ENCODE results near the gene GLCE. TPM values are rescaled to one million over a fixed set of nuclear protein-coding genes. Genes with fewer than 3 reads are reported as not detected.
"Not testable (repeated sequence)": the region's sequence is repeated elsewhere in the genome, so short reads cannot be mapped to it uniquely, and the experiment has no call there.

The GLCE gene
- polyA plus RNA-seq, 1 donor, result 51.8 TPM

- peak; percentile 55 for DNase-seq
Observed at GRCh38 chr15:69298697-69299441, 138.4 kb downstream of the GLCE start, which contains the start of gene PAQR5. Gene PAQR5 (plus strand): TSS chr15:69298912. CDS start chr15:69360081, 61,169 bp downstream.

DNA sequence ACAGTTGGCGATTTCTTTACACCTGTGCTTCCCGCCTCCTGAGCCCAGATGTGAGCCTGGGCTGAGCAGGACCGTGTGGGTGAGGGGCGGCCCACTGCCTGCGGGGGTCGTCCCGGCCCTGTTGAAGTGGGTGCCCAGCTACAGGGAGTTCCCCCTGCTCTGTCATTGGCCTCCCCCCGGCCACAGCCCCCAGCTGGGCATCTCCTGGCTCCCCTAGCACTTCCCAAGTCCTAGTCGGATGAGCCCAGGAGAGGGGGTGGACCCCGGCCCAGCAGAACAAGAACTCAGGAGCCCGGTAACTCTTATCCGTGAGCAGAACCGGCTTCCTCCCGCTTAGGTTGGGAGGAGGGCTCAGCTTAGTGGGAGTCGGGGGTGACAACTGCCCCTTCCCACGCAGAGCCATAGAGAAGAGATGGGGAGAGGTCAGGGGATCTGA lies 139.0 kb downstream of the GLCE start:
- no peak for DNase-seq

DNA sequence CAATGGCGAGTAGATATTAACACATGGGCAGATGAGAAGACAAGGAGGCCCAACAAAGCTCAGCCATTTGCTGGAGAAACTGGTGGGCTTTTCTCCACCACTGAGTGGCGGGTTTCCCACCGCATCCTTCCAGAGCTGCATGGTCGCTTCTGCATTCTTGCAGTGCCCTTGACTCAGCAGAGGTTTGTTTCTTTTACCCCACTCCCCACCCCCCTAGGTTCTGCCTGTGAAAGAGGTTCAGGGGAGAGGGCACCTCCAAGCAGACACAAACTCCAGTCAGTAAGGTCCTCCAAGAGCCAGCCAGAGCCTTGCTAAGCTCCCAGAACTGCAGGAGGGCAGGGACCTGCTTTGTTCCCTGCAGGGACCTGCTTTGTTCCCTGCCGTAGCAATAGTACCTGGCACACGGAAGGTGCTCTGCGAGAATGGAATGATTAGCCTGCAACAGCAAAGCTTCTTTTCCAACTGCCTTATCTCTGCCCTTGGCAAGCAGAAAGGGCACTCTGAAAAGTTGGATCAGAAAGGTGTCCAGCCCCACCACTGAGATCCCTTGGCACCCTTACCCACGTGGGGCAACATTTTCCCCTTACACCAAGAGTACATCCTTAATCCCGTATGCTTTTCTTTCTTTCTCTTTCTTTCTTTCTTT lies 139.6 kb downstream of the GLCE start:
- no peak for DNase-seq

- not testable (repeated sequence) for DNase-seq
Observed at GRCh38 chr15:69301101-69301500, 140.7 kb downstream of the GLCE start.

DNA sequence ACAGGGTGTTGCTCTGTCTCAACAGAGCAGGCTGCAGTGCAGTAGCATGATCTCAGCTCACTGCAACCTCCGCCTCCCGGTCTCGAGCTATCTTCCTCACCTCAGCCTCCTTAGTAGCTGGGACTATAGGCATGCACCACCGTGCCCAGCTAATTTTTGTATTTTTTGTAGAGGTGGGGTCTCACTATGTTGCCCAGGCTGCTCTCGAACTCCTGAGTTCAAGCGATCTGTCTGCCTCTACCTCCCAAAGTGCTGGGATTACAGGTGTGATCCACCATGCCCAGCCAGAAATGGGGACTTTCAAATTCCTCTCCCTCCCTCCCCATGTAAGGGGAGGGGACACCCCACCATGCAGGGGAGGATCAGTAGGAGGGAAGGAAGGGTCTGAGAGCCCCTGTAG lies 141.7 kb downstream of the GLCE start:
- not testable (repeated sequence) for DNase-seq

DNA sequence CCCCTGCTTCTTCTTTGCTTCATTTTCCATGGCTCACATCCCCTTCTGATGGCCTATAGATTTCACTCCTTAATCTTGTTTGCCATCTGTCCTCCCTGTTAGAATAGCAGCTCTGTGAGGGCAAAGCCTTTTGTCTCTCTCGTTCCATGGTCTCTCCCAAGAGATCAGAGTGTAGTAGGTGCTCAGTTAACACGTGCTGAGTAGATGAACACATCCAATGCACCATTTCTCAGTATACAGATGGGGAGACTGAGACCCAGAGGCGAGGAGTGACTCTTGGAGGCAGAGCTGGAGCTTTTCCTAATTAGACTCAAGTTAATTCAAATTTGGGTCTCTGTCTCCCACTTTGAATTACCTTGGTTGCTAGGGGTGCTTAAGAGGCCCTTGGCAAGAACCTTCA lies 142.5 kb downstream of the GLCE start:
- DNase-seq, result no peak

DNA sequence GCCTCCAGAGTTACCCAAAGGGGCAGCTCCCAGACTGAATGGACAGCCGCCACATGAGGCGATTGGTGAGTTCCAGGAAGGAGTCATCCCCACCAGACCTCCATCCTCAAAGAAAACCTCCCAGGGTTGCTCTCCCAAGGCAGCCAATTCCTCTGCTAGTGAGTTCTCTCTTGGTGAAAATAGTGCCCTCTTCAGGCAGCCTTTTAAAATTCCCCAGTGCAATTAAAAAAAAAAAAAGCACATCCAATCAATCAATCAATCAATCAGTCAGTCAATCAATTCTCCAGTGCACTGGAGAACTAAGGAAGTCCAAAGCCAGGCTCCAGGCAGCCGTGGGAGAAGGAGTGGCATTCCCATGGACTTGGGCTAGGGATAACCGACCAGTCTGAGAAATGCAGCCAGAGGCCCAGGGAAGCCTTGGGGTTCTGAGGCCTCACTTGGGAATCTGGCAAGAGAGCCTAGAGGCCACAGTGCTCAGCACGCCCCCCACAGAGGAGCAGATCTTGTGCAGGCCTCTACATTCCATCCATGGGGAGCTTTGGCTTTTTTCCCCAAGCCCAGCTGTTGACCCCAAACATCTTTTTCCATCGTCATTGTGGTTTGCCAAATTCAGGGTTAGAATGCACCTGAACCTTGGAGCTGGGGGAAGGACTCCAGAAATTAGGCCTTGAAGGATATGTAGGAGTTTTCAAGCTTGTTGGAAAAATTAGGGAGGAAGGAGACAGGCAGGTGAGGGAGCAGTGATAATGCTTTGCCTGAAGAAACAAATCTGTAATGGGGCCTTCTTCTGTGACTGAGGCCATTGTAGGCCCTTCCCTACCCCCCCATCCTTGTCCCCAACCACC lies 143.1 kb downstream of the GLCE start:
- DNase-seq, result no peak

GRCh38 chr15:69304182-69304545 lies 143.7 kb downstream of the GLCE start:
- DNase-seq, result no peak

DNA sequence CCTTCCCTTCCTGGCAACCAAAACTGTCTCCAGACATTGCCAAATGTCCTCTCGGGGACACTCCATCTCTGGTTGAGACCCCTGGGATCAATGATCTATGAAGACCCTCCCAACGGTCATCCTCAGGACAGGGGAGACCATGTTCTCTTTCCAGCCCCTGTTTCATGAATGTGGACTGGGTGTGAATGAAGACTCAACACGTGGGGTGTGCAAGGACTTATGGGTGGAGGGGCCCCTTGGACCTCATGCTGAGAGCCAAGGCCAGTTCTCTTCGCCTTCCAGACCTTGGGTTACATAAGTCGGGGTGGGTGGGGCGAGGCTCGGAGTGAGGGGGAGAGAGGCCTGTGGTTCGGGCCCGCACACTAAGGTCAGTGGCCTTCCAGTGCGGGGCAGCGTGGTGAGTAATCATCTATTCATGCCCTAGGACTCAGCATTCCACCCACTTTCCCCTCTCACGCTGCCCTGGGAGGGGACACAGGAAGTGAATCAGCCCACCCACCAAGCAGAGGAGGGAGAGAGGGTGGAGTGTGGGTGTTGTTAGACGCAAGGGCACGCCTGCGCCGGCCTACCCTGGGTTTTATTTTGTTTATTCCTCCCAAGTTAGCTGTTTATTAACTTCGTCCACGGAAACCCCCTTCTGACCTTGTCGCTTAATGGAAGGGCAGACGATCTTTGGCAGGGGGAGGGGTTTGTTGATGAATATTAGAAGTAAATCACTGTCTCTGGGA lies 144.9 kb downstream of the GLCE start:
- DNase-seq, result peak; percentile 38

GRCh38 chr15:69305933-69306568 lies 145.6 kb downstream of the GLCE start:
- DNase-seq, result no peak

DNA sequence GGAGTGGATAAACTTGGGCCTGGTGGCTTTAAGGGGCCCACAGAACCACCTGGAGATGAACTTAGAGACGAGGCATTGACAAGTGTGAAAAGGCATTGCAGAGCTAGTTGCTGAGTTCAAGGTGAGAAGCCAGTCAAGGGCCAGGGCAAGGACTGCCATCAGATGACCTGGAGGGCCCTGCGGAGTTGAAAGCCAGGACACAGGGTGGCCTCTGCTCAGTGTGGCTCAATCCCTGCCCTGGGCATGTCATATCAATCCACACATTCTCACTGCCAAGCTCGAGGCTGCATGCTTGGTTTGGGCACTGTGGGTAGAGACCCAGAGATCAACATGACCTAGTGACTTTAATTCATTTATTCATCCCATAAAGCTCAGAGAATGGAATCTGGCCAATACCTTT lies 147.5 kb downstream of the GLCE start:
- DNase-seq, result no peak

- DNase-seq, result no peak
Observed at GRCh38 chr15:69308949-69309348, 148.5 kb downstream of the GLCE start.

DNA sequence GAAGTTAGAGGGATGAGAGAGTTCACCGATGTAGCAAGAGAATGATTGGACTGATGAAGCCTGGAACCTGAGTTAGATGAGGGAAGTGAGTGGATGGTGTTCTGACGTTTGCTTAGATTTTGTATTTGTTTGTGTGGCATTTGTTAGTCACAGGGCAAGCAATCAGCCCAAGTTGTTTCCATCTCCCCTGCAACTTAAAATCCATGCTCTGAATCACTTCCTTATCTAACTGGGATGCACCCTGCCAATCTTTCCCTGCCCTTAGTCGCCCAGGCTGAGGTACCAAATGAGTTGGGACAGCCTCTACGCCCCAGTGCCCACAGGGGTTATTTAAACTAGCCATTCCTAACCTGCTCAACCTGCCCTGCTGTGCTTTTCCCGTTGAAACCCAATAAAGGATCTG lies 150.9 kb downstream of the GLCE start:
- no peak for DNase-seq

DNA sequence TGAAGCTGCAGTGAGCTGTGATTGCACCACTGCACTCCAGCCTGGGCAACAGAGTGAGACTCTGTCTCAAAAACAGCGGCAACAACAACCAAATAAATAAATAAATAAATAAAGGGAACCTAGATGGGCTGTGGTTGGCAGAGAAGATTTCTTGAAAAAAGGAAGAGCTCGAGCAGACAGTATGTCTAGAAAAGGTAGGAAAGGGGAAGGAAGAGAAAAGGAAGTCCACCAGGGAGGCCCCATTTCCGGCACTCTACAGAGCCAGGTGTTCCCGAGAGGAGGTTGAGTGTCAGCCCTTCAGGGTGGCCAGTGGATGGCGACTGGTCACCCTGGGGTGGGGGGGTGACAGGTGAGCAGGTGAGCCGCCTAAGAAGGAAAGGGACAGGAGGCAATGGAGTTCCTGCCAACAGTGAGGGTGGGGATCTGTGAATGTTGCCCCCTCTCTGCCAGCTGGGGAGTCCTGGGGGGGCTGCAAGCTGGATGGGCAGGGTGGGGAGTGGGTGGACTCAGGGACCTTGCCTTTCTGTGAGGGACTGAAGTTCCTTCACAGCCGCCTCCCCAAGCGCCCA lies 153.1 kb downstream of the GLCE start:
- DNase-seq, result no peak

- DNase-seq, result no peak
Observed at GRCh38 chr15:69314131-69314530, 153.7 kb downstream of the GLCE start.

DNA sequence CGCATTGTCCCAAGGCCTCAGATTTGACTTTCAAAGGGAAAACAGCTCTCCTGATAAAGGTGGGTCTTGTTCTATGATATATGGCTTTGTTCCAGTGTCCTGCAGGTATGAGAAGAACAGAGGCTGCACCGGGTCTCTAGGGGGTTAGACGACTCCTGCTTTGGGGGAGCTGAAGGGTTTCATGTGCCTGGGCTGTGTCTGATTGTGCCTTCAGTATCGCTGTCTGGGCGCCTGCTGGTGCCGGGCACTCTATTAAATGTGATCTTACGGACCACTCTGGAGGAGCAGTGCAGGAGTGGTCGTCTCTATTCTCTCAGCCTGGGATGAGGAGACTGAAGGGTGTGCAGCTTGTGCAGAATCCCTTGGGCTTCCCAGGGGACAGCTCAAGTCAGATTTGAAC lies 154.3 kb downstream of the GLCE start:
- no peak for DNase-seq

DNA sequence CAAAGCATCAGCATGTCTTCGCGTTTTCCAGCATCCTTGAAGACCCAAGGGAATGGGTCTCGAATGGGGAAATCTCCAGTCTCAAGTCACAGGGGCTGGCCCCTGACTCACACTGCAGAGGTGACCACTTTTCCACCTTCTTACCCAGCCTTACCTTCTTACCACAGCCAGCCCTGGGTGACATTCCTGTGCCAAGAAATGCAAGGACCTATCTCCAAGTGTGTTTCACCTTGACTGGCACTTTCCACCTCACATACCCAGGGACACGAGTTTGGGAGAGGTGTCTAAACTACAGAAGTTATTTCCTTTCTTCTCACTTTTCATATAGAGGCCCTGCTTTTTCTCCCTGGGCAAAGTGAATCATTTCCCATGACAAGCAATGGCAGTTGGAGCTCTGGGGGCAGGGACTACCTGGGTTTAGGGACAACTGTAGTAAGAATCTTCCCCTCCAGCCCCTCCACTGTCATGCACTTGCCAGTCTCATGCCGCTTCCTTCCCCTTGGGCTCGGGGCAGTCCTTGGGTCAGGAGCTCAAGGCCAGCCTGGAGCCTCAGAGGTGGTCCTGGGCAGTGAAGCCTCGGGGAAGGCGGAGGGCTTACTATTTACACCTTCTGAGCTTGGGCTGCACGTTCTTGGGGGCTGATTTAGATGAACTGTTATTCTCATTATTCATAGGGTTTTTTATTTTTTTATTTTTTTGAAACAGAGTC lies 155.1 kb downstream of the GLCE start:
- DNase-seq, result no peak

GRCh38 chr15:69316291-69316690 lies 155.9 kb downstream of the GLCE start:
- no peak for DNase-seq

DNA sequence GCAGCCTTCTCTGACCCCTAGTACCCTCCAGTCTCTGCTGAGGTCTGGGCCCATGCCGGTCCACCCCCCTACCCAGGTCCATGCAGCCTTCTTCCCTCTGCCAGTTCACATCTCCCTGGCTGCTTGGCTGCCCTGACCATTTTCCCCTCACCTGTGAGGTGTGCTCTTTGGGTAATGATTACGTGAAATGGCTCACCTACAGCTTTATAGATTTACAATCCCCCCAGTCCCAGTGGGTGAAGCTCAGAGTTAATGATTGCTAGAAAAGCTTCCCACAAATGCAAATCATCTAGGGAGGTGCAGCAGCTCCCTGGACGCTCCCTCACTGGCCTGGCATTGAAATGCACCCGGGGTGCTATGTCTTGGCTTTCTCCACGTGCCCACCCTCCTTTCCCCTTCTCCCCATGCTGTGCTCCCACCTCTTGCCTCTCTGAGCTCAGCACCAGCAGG lies 157.0 kb downstream of the GLCE start:
- peak; percentile 47 for DNase-seq

GRCh38 chr15:69318033-69318432 lies 157.6 kb downstream of the GLCE start:
- DNase-seq, result no peak
